Caco-2 (cell line): Measurements from ENCODE around the gene ETV7. TPM values are rescaled to one million over a fixed set of nuclear protein-coding genes. Genes with fewer than 3 reads are reported as not detected.

Experiments
- BruUV-seq: library from RNA; stranded (reverse); fragments of 400-500 nt; replicated peaks from 2 replicates; lab custom pipeline; 2021; lab: Mats Ljungman, UMichigan
- CTCF ChIA-PET: fragments of 300-600 bp; sonication (Branson Sonifier 250); formaldehyde crosslinking; loops from one replicate; lab custom pipeline; 2022; ENCODE audit warnings: antibody characterized with exemption; lab: Charles Lee
- POLR2A ChIA-PET: fragments of 300-600 bp; sonication (Branson Sonifier 250); formaldehyde crosslinking; loops from one replicate; lab custom pipeline; 2022; ENCODE audit warnings: antibody characterized with exemption; lab: Charles Lee
- DNase-seq, 2 experiments: peaks; one replicate each; pipeline versions ENCODE4 v3.0.0 to v3.0.0-alpha.2; 2020 to 2022
- H3K27me3 ChIP-seq: replicated peaks from 2 replicates; pipeline ENCODE4 v1.6.0; 2011; ENCODE audit warnings: low read length; ENCODE audit not compliant: control insufficient read depth, insufficient read depth
- H3K36me3 ChIP-seq: 2 replicates; pipeline ENCODE4 v1.5.1; 2011; ENCODE audit warnings: low read length; ENCODE audit not compliant: control insufficient read depth, insufficient read depth
- H3K4me1 ChIP-seq: fragments of 250-450 bp; sonication (Bioruptor Pico); 2 replicates; pipeline ENCODE4 v1.5.1; 2020; ENCODE audit warnings: mild to moderate bottlenecking
- H3K4me3 ChIP-seq: 2 replicates; pipeline ENCODE4 v1.5.1; 2011; ENCODE audit warnings: low read depth, mild to moderate bottlenecking, control low read depth, low read length
- H3K9me3 ChIP-seq: fragments of 250-450 bp; sonication (Bioruptor Pico); 2 replicates; pipeline ENCODE4 v1.5.1; 2020; ENCODE audit warnings: mild to moderate bottlenecking, moderate library complexity
- H3K27ac Mint-ChIP-seq: one replicate; pipeline ENCODE4 v1.8.0; 2022; ENCODE audit warnings: mixed read lengths; ENCODE audit not compliant: unreplicated experiment
- H3K27me3 Mint-ChIP-seq: one replicate; pipeline ENCODE4 v1.8.0; 2022; ENCODE audit warnings: mixed read lengths; ENCODE audit not compliant: insufficient read depth, unreplicated experiment
- H3K36me3 Mint-ChIP-seq: one replicate; pipeline ENCODE4 v1.8.0; 2022; ENCODE audit warnings: mild to moderate bottlenecking, mixed read lengths; ENCODE audit not compliant: insufficient read depth, unreplicated experiment
- H3K4me1 Mint-ChIP-seq: one replicate; pipeline ENCODE4 v1.8.0; 2022; ENCODE audit warnings: low read depth, mixed read lengths; ENCODE audit not compliant: unreplicated experiment
- H3K4me3 Mint-ChIP-seq: one replicate; pipeline ENCODE4 v1.8.0; 2022; ENCODE audit warnings: mild to moderate bottlenecking, moderate library complexity, mixed read lengths; ENCODE audit not compliant: unreplicated experiment
- H3K9me3 Mint-ChIP-seq: one replicate; pipeline ENCODE4 v1.8.0; 2022; ENCODE audit warnings: mixed read lengths; ENCODE audit not compliant: unreplicated experiment
- intact Hi-C: fragments of 100-400 bp; cut with micrococcal nuclease; formaldehyde crosslinking; loops from one replicate; pipeline ENCODE4 v1.10.0; 2022; ENCODE audit not compliant: unreplicated experiment
- total RNA-seq: library from RNA; stranded (reverse); gene quantifications from 2 replicates; pipeline ENCODE4 v1.2.3, GENCODE V29; 2022
- TF ChIP-seq, protein P1 (sequence below), 2 experiments: fragments of 200-600 bp in 1 of 2; IDR thresholded peaks; 1 replicate in 1 of 2; 2 replicates in 1 of 2; pipeline versions ENCODE4 v1.5.1 to v1.8.0; 2011 to 2022; ENCODE audit warnings: antibody characterized with exemption in 1 of 2, control low read depth in 1 of 2, inconsistent platforms in 1 of 2, low read depth in 1 of 2, low read length in 1 of 2, mild to moderate bottlenecking in 1 of 2, moderate library complexity in 1 of 2; ENCODE audit not compliant: insufficient read depth in 1 of 2, severe bottlenecking in 1 of 2, unreplicated experiment in 1 of 2

ETV7 gene
- total RNA-seq, 1 experiment from 2014 or later, result 0.52 TPM

DNA sequence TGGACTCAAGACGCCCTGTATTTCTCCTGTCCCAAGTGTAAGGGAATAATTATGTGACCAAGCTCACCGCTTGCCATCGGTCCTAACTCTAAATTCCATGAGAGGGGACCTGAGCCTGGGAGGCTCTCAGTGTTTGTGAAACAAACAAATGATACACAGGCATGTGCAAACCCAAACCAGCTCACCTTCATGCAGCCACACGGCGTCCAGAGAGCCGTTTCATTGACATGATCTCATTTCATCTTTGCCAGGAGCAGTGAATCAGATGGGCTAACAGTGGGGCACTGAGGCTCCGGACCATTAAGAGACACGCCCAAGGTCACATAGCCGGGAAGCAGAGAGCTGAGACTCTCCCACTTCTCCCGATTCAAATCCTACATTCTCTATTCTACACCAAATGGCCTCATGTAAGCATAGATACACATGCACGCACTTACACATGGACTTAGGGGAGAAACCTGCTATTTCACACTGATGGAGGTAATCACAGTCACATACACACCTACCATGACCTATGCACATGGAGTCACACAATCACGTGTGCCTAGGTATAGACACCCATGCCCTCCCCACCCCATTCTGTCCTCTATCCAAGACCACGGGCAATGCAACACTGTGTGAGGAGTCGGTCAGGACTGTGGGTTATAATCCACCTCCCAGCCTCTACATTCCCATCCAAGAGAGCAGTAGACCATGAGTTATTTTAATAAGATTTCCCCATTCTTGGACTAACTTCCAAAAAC lies 51.8 kb downstream of the ETV7 start:
- H3K27me3 Mint-ChIP-seq, result no peaks in the 10 kb centered on the region
- CTCF ChIA-PET, result interaction anchor here (0.6 to 1.9 kb wide), 4 partner anchors 7 to 735 kb away, joined by 3 to 15 read pairs (median 6); no protein-coding TSS in a partner anchor
- H3K27ac Mint-ChIP-seq, result peak overlapping the region; percentile 82
- H3K9me3 Mint-ChIP-seq, result no peaks in the 10 kb centered on the region
- TF ChIP-seq, protein P1, sequence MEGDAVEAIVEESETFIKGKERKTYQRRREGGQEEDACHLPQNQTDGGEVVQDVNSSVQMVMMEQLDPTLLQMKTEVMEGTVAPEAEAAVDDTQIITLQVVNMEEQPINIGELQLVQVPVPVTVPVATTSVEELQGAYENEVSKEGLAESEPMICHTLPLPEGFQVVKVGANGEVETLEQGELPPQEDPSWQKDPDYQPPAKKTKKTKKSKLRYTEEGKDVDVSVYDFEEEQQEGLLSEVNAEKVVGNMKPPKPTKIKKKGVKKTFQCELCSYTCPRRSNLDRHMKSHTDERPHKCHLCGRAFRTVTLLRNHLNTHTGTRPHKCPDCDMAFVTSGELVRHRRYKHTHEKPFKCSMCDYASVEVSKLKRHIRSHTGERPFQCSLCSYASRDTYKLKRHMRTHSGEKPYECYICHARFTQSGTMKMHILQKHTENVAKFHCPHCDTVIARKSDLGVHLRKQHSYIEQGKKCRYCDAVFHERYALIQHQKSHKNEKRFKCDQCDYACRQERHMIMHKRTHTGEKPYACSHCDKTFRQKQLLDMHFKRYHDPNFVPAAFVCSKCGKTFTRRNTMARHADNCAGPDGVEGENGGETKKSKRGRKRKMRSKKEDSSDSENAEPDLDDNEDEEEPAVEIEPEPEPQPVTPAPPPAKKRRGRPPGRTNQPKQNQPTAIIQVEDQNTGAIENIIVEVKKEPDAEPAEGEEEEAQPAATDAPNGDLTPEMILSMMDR (IDR thresholded peaks at IDR 0.05; ENCODE audit: insufficient read depth in 1 of 2, low read depth in 1 of 2, low read length in 1 of 2, severe bottlenecking in 1 of 2, unreplicated experiment in 1 of 2), result no peak
- no peaks in the 10 kb centered on the region for H3K27me3 ChIP-seq
- H3K36me3 Mint-ChIP-seq, result no peaks in the 10 kb centered on the region
- peaks cover 21% of the 10 kb centered on the region for H3K4me1 Mint-ChIP-seq
- peak overlapping the region; percentile 9 for H3K4me3 ChIP-seq
- peaks cover 37% of the 10 kb centered on the region for H3K4me1 ChIP-seq
- POLR2A ChIA-PET, result interaction anchor here (1.1 kb wide), 1 partner anchor 15 kb away, joined by 3 read pairs; no protein-coding TSS in a partner anchor
- intact Hi-C loops, result no loop called here
- H3K4me3 Mint-ChIP-seq, result peak overlapping the region; percentile 74
- BruUV-seq, result TSS peak; percentile 68
- DNase-seq, result no peak
- no peaks in the 10 kb centered on the region for H3K36me3 ChIP-seq
- H3K9me3 ChIP-seq, result no peaks in the 10 kb centered on the region

DNA sequence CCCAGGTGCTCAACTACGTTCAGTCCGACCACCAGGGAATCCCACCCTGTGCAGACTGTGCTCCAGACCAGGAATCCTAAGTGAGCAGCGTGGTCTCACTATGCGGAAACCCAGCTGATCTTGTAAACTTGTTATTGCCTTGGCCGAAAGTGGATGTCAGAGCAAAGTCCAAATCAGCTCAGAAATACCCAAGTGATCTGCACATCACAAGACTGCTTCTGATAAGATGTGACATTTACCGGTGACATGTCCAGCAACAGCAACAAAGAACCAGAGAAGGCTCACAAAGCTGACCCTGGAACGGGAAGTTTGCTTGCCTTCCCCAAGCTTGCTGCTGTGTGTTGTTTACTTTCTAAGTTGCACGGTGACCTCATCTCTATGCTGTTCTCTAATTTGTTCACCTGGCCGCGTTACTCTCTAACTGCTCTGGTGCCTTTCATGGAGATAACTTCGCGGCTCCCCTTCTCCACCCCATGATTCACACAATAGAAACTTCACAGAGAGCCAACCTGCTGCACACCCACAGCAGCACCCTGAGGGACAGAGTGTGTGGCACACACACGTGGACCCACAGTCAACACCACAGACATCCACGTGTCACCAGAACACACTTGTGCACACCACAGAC lies 52.5 kb downstream of the ETV7 start:
- H3K27me3 ChIP-seq, result no peaks in the 10 kb centered on the region
- no peaks in the 10 kb centered on the region for H3K36me3 ChIP-seq
- DNase-seq, result peak; percentile 64 to 76
- Mint-ChIP-seq H3K27me3 (no peaks in the 10 kb centered on the region), H3K27ac (peak overlapping the region; percentile 82), H3K36me3 (no peaks in the 10 kb centered on the region), H3K9me3 (no peaks in the 10 kb centered on the region), H3K4me1 (peaks cover 21% of the 10 kb centered on the region), H3K4me3 (peak overlapping the region; percentile 74)
- H3K9me3 ChIP-seq, result no peaks in the 10 kb centered on the region
- intact Hi-C loops, result no loop called here
- CTCF ChIA-PET, result interaction anchor here (0.6 to 1.9 kb wide), 7 partner anchors 8 to 734 kb away, joined by 3 to 15 read pairs (median 5); no protein-coding TSS in a partner anchor
- TF ChIP-seq, protein P1 (IDR thresholded peaks at IDR 0.05; ENCODE audit: insufficient read depth in 1 of 2, low read depth in 1 of 2, low read length in 1 of 2, severe bottlenecking in 1 of 2, unreplicated experiment in 1 of 2), result no peak
- peaks cover 31% of the 10 kb centered on the region for H3K4me1 ChIP-seq
- POLR2A ChIA-PET, result interaction anchor here (0.6 to 1.1 kb wide), 3 partner anchors 14 to 26 kb away, joined by 3 read pairs; no protein-coding TSS in a partner anchor
- H3K4me3 ChIP-seq, result peak overlapping the region; percentile 9; the same call in 1 of the 2 replicates
- BruUV-seq, result no TSS peak
